Renal cortical epithelial cell (primary cell): ENCODE measurements around the gene TSPAN5. TPM values are rescaled to one million over a fixed set of nuclear protein-coding genes. Genes with fewer than 3 reads are reported as not detected.

Source experiments
- DNase-seq: peaks from one replicate; pipeline ENCODE4 v3.0.0-alpha.2; 2011; ENCODE audit warnings: low read depth
- total RNA-seq: library from RNA; depleted of rRNA; stranded (reverse); fragments of >200 nt; gene quantifications from 2 replicates; pipeline ENCODE4 v1.2.3, GENCODE V29; 2014

The TSPAN5 gene
- total RNA-seq, 1 donor from 2014 or later: 28.4 TPM

DNA sequence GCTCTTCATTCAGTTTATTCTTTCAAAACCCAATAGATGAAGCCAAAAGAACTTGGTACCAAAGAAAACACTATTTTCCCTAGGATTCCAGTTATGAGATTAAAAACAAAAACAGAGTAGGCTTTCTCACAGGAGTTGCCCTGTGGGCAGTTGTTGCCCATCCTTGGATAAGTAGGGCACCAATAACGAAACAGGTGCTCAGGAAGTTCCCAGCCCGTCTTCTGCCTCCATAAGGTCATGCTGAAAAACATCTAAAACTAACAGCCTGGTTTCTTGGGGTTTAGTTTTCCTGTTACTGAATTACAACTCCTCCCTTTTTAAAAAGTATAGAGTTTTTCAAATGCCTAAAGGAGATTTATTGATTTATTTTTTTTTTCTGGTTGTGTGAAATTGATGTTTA is 14.7 kb downstream of the TSPAN5 start:
- no peak for DNase-seq

DNA sequence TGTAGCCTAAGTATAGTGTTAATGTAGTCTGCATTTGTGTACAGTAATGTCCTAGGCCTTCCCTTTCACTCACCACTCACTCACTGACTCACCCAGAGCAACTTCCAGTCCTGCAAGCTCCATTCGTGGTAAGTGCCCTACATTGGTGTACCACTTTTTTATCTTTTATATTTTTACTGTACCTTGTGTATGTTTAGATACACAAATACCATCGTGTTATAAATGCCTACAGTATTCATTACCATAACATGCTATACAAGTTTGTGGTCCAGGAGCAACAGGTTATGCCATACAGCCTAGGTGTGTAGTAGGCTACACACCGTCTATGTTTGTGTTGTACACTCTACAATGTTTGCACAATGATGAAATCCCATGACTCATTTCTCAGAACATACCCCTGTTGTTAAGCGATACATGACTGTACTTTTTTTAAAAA is 15.4 kb downstream of the TSPAN5 start:
- peak; percentile 86 for DNase-seq

DNA sequence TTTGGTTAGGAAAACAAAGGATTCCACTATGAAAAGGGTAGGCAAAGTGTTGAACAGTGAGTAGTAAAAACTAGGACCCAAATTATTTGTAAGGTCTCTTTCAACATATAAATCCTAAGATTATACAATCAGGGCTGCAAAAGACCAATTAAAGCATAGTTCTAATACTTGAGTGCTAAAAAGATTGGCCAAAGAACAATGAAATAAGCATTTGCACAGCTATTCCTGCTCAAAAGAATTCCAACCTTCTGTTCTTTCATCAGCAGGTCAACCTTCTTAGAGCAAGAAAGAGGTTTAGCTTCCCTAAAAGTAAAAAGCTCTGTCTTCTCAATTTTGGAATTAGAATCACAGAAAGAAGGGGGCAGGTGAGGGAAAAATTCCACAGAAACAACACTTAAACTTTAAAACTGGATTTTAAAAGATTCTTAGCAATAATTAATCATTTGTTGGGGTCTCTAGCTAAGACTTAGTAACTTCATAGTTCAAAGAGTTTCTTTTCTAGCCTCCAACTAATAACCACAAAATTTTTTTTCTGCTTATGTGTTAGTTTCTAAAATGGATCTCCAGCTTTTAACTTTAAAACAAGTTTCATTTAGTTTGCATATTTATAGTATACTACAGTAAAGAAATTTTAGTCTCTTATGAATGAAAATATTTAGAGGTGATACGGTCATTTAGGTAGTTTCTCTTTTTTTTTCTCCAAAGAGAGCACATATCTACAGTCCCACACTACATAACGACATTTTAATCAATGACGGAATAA is 16.3 kb downstream of the TSPAN5 start:
- no peak for DNase-seq

DNA sequence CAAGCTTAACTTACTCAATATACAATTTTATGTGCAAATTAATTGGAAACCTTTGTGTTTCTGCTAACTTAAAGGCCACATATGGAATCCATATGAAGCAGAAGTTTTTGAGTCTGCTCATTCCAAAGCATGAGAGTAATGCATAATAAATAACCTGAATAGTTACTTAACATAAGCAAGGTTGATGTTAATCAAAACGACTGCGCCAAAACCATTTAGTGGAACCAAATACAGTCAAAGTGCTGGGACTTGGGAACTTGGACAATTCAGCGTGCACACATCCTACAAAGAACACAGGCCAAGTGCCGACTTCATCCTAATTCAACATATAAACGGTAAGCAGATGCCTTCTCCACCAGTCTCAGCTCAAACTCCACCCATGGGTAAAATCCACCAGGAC is 17.0 kb downstream of the TSPAN5 start:
- no peak for DNase-seq

DNA sequence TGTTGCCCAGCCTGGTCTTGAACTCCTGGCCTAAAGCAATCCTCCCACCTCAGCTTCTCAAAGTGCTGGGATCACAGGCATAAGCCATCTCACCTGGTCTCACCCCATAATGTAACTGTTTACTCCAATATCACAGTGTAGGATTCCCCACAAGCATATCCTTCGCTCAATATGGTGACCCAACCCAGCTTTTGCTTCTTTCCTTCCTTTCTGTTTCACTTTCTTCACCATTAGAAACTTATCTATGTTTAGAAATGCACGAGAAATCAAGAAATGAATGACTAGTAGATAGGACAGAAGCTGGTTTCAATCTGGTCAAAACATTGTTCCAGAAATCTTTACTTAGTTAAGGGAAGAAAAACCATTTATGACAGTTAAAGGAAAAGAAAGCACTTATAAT is 18.9 kb downstream of the TSPAN5 start:
- DNase-seq: no peak

DNA sequence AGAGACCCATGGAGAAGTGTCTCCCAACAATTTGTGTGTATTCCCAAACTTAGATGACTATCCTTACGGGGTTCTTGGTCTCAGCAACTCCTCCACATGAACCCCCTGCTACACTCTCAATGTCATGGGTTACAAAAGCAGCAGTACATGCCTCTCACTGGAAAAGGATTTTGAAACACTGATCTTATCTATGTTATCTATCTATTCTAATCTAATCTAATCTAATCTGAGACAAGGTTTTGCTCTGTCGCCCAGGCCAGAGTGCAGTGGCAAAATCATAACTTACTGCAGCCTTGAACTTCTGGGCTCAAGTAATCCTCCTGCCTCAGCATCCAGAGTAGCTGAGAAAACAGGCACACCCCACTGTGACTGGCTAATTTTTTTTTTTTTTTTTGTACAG is 19.3 kb downstream of the TSPAN5 start:
- DNase-seq: no peak

DNA sequence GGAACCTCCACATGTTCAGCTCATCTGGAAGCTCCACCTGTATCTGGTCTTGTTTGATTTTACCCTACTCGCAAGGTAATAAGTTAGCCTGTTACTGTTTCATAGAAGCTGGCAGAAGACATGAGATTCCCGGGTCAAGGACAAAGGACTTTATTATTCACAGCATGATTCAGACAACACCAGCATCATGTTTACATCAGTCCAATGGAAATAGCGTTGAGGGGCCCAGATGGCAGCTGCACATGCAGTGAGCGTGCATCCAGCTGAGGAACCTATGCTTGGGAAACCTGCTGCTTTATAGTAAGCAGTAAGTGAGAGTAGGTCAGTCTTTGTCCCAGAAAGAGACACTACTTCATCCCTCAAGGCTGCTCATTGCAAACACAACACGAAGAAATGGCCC is 19.8 kb downstream of the TSPAN5 start:
- DNase-seq: no peak

DNA sequence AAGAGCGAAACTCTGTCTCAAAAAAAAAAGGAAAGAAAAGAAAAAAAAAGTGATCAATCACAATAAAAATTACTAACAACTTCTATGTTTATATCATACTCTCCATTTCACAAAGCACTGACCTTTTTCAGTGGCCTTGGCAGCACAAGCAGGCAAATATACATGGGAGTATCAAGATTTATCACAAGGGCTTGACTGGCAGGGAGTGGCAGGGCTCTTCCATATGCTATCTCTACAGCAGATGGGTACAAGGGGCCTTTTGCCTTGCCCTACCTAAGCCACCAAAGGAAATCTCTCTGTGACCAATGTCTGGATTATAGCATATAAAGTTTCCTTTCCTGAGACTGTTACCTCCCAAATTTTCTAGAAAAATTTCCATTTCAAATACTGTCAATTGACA is 24.4 kb downstream of the TSPAN5 start:
- no peak for DNase-seq

DNA sequence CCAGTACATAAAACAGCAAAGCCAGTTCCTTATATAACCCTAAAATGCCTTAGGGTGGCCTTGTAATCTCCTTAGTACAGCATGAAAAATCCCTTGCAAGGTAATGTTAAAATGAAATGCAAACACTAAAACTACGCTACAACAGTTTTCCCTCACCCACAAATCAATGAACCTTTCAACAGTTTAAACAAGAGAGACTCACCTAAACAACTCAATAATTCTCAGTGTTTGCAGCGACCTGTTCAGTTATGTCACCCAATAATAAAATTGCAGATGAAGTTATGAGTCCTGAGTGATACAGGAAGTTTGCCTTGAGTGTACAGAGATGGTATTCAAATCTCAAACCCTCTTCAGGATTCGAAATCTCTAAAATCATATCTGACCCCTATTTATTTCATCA is 25.3 kb downstream of the TSPAN5 start:
- DNase-seq: no peak

DNA sequence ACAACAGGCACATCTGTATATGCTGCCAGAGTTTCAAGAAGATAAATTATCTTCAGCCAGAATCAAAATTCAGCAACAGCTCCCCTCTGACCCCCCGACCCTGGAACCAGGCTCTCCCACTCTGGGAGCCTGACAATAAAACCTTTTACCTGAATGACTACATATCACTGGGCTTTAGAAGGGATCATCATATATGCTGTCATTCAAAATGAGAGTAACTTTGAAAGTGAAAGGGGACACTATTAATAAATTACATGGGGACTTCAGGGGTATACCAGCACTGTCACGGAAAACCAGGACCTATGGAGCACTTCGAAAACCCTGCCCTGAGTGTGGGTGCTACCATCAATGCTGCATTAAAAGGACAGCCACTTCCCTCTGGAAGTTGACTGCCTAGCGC is 26.2 kb downstream of the TSPAN5 start:
- no peak for DNase-seq

DNA sequence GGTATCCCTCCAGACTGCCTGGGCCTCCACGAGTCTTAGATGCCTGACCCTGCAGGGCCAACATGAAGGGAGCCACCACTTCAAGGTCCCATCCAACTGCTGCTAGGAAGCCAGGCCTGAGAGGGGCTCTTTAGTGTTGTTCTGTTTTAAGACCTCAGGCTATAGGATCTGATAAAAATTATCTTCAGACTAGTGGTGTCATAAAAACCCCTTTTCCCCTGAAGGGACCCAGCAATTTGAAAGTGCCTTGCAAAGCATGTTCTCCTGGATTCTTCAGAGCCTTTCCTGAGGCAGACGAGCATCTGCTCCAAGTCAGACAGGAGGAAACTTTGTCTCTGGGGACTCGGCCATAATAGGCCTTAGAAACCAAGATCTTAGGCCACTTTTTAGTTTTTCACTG is 26.9 kb downstream of the TSPAN5 start:
- no peak for DNase-seq

DNA sequence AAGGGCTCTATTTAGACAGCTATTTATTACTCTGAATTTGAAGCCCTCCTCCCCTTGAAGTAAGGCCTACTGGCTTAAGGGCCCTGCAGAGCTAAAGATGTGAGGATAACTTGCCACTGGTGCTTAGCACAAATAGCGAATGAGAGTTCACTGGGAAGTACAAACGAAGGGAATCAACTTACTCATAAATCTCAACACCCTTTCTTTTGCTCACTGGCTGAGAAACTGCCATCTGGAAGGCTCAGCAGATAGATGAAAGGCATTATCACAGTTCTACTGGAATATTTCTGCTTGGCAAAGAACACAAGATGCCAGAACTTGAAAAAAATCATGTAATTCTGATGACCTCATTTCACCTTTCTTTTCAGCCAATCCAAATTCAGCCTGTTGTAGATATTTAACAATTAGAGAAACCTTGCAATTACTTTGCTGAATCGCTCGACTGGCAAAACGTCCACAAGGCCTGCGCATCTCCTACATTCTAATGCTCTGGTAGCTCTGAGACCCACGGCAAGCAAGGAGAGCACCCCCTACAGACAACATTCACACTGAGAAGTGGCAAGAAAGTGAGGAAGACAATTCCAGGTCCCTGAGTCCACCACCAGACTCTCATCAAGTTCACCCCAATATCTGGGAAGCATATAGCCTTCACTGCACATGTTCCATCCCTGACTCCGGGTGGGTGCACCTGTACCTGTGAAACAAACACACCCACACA is 27.5 kb downstream of the TSPAN5 start:
- DNase-seq: no peak

DNA sequence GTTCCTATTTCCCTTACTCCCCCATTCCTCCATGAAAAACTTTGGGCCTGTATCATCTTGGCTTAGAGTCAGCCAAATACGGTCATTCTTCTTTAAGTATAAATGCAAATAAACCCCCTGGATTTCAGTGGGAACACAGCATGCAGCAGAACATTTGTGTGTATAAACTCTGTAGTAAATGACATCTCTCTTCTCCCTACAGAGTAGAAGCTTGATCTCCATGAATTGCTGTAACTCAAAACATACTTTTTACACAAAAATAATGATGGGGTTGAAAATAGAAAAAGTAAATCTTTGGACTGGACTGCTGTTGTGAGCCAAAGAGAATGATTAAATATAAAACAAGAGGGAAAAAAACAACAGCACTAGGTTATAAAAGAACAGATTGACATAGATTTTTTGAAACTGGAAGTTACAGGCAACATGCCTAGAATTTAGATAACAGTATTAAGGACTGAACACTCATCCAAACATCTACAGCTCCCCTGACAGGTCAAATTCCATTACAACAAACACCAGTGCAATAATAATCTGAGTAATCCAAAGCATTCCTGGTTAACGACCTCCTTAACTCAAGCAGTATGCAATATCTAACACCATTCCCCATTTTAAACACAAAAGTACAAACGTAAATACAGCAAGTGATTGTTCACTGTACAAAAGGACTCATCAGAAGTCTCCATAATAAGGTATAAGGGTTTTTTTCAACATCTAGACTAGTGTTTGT is 30.7 kb downstream of the TSPAN5 start:
- DNase-seq: peak; percentile 73

DNA sequence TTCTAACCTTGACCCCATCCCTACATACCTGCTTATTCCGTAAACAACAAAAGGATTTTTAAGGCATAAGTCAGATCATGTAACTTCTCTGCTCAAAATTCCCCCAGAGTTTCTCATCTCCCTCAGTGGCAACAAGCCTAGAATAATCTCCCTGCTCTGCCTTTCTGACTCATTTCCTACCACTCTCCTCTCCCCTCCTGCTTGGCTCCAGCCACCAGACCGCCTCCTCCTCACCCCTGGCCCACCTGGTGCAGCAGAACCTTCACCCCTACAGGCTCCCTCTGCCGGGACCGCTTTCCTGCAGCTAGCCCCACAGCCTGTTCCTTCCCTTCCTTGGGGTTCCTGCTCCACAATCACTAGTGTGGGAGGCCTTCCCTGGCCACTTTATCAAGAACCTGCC is 32.1 kb downstream of the TSPAN5 start:
- DNase-seq: peak; percentile 90

DNA sequence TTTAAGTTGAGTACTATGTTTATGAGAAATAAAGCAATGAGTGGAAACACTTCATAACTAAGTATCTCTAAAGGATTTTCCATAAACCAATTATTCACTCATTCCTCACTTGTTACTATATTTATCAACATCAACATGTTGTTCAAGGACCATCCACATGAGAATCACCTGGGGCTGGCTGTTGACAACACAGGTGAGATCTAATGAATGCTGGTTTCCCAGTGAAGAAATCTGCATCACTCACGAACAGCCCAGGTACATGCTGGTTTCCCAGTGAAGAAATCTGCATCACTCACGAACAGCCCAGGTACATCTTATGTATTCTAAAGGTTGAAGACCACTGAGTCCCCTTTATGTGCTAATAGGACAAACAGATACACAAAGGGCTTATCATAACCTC is 32.5 kb downstream of the TSPAN5 start:
- DNase-seq: no peak

DNA sequence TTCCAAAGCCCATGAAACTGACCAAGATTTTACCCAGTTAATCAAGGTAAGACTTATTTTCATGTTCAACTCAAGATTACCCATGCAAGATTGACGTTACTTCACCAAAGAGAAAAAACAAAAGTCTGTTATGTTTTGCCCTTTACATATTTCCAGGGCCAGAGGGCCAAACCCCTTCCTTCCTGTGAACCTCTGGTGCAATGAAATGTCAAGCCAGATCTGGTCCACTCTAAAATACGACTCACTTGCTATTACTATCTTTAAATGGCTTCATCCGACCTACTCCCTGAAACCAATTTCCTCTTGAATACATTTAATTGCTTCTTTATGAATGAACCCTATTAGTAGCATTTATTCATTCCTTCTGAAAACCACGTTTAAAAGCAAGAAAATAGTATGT is 33.0 kb downstream of the TSPAN5 start:
- no peak for DNase-seq

DNA sequence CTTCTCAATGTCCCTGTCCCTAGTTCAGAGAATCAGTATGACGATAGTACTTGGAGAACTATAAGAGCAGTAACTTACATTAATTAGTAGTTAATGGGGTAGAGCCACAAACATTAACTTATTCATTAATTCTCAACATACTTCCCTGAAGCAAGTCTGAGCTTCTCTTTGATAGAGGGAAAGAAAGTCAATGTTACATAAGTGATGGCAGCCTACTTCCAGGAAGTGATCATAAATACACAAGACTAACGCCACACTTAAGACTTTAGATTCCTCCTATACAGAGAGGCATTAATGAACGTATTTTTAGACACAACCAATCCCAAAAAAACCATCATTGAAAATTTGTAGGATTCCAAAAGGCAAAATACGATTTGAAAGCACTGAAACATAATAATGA is 33.8 kb downstream of the TSPAN5 start:
- peak; percentile 31 for DNase-seq

DNA sequence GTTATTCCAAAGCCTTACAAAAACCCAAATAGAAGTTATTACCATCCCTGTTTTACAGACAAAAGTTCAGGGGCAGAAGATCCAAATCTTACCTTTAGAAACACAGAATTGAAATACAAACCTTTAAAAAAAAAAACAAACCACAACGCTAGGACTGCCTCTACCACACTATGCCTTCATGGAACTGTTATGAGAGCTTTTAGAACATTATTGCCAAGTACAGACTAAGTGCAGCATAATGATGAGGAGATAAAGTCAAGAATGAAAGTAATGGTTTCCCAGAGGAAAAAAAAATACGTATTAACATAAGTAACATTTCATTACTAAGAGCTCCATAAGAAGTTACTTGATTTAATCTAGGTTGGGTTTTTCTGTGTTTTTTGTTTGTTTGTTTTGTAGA is 34.3 kb downstream of the TSPAN5 start:
- no peak for DNase-seq

DNA sequence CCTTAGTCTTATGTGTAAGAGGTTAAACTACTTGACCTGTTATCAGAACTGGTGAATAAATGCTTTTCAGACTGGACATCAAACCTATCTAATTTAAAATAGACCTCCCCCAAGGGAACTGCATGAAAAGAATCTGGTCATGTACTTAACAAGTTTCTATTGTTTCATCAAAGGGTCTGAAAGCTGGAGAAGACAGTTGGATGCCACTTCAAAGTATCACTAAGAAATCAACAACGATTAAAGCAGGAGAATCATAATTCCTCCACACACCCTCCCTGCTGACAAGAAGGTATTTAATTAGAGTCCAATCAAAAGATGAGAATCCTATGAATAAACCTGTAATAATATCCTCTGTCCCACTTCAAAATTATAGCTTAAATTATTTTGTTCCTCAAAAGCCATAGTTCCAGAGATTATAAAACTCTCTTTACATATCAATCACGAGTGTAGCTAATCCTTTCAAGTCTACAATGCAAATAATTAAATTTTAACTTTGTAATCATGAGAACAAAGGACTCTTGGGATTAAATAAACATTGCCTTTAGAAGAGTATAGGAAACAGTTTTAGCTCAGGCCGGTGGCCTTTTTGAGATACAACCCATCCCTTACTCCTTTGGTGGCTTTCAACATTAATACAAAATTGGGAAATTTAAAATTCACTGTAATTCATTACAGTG is 35.1 kb downstream of the TSPAN5 start:
- no peak for DNase-seq

DNA sequence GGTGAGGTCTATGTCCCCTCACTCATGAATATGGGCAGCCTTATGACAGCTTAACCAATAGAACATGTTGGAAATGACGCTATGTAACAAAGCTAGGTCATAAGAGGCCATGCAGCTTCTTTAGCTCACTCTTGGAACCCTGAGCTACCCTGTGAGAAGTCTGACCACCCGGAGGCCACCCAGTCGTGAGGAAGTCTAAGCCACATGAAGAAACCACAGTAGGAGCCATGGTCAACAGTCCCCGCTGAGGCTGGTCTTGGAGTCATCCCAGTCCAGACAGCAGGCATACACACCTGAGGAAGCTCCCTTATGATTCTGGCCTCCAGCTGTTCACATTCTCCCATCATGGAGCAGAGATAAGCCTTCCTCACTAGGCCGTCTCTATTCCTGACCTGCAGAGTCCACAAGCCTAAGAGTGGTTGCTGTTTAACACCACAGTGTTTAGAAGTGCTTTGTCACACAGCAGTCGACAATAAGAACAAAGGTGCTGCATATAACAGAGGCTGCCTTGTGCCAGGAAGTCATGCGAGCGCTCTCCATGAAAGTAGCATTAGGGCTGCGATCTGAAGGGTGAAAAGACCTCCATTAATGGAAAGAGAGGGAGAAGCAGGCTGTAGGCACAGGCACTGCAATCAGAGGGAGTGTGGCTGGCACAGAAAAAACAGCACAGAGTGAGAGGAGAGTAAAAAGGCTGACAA is 38.2 kb downstream of the TSPAN5 start:
- no peak for DNase-seq

DNA sequence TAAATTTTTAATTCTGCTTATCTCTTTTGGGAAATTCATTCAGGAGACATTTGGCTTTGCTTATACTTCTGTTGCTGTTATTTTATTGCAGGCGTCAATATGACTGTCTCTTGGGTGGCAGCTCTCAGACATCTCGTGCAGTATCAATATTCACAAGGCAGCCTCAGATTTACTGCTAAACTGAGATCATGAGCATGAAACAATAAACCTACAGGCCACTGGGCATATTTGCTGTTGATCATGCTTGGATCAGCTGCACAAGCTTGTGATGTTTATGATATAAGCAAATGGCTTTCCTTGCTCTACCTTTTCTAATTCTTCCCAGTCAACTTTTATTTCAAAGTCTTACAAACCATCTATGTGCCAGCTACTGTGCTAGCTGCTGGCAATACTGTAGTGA is 39.2 kb downstream of the TSPAN5 start:
- DNase-seq: no peak

DNA sequence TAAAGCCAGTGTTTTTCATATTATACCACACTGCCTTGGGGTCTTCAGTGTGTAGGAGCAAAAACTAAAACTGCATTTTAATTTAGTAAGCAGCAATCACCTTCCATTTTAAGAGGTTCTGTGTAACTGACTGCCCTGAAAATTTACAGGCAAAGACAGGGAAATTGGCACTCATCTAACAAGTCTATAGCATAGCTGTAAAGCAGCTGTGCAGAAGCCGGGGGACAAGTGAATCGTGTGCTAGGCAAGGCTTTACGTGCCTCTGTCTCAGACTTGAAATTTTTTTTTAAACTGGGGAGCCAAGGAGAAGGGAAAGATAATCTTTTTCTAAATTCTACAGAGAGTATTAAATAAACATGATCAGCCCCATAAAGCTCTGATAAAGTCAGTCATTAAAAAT is 39.7 kb downstream of the TSPAN5 start:
- DNase-seq: no peak
